Measurements from ENCODE around the gene TIMM29.
"Not testable (repeated sequence)": the region's sequence is repeated elsewhere in the genome, so short reads cannot be mapped to it uniquely, and the experiment has no call there.

Gene TIMM29

GRCh38 chr19:10936661-10937084 is 8.1 kb downstream of the TIMM29 start:
- DNase-seq (ENCODE audit: low read depth in 2 of 3, low spot score in 1 of 3), result peak in 2 of 3 donors; percentile 21 to 59

DNA sequence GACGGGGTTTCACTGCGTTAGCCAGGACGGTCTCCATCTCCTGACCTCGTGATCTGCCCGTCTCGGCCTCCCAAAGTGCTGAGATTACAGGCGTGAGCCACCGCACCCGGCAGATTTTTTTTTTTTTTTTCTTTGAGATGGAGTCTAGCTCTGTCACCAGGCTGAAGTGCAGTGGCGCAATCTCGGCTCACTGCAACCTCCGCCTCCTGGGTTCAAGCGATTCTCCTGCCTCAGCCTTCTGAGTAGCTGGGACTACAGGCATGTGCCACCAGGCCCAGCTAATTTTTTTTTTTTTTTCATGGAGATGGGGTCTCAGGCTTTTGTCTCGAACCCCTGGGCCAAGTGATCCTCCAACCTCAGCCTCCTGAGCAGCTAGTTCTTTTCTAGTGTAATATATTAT is 13.0 kb downstream of the TIMM29 start:
- not testable (repeated sequence) for DNase-seq (ENCODE audit: low read depth in 2 of 3, low spot score in 1 of 3)

DNA sequence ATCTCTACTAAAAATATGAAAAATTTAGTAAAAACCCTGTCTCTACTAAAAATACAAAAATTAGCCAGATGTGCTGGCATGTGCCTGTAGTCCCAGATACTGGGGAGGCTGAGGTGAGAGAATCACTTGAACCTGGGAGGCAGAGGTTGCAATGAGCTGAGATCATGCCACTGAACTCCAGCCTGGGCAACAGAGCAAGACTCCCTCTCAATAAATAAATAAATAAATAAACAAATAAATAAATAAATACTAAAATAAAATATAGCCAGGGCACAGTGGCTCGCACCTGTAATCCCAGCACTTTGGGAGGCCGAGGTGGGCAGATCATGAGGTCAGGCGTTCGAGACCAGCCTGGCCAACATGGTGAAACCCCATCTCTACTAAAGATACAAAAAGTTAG is 14.8 kb downstream of the TIMM29 start:
- not testable (repeated sequence) for DNase-seq (ENCODE audit: low read depth in 2 of 3, low spot score in 1 of 3)

DNA sequence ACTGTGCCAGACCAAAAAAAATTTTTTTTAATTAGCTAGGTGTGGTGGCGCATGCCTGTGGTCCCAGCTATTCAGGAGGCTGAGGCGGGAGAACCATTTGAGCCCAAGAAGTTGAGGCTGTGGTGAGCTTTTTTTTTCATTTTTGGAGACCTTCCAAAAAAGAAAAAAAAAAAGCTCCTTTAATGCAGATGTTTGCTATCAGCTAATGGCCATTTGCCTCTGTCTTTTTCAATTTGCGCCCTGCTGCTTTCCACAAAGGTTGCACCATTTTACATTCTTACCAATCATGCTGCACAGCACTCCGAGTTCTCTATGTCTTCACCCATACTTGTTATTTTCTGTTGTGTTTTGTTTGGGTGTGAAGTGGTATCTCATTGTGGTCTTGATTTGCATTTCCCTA is 16.7 kb downstream of the TIMM29 start:
- DNase-seq (ENCODE audit: low read depth in 2 of 3, low spot score in 1 of 3), result no peak

- no peak for DNase-seq (ENCODE audit: low read depth in 2 of 3, low spot score in 1 of 3)
Measured at GRCh38 chr19:10946958-10947657, 18.5 kb downstream of the TIMM29 start.

DNA sequence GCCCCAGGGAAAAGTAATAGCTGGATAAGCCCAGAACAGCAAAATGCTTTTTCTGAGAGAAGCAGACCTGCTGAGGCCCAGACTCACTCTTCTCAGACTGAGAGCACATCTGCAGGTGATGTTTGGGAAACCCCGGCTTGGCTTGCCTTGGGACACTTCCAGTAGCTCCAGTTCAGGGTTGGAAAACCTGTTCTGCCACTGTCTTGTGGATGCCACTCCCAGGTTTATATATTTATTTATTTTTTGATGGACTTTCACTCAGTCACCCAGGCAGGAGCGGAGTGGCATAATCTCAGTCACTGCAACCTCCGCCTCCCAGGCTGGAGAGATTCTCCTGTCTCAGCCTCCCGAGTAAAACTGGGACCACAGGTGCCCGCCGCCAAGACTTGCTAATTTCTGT is 24.2 kb downstream of the TIMM29 start:
- no peak for DNase-seq (ENCODE audit: low read depth in 2 of 3, low spot score in 1 of 3)

- DNase-seq (ENCODE audit: low read depth in 2 of 3, low spot score in 1 of 3), result not testable (repeated sequence)
Measured at GRCh38 chr19:10959277-10959968, 30.8 kb downstream of the TIMM29 start.

- peak; percentile 92 to 98 (median 97) for DNase-seq (ENCODE audit: low read depth in 2 of 3, low spot score in 1 of 3)
Measured at GRCh38 chr19:10960314-10961072, 31.9 kb downstream of the TIMM29 start, which contains the start of gene SMARCA4. TSS of gene SMARCA4 (plus strand) at chr19:10961030. CDS start at chr19:10984152, 23,122 bp downstream.

DNA sequence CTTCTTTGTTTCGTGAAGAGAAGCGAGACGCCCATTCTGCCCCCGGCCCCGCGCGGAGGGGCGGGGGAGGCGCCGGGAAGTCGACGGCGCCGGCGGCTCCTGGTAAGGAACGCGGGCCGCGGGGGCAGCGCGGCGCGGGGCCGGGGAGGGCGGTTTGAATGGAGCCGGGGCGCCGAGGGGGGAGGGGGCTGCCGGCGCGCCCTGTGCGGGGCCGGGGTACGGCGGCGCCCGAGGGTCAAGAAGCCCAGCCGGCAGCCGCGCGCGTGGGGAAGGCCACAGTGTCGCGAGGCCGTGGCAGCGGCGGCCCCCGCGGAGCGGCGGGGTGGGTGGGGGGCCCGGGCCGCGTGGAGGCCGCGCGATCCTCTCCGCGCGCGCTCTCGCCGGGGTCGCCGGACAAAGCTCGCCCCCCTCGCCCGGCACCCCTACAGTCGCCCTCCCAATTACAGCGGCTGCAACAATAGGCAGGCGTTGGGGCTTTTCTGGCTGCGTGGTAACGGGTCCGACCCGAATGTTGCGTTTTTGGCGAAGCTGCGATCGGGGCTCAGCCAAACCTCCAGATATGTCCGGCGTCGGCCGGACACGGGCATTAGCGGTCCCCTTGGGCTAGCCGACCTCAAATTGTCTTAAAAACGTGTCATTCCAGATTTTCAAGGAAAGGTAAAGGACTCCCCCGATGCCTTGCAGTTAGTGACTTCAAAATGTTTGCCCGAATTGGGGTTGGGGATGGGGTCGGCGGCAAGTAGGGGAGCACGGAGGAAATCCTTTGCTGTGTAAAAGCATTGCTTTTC is 32.7 kb downstream of the TIMM29 start:
- DNase-seq (ENCODE audit: low read depth in 2 of 3, low spot score in 1 of 3), result no peak

DNA sequence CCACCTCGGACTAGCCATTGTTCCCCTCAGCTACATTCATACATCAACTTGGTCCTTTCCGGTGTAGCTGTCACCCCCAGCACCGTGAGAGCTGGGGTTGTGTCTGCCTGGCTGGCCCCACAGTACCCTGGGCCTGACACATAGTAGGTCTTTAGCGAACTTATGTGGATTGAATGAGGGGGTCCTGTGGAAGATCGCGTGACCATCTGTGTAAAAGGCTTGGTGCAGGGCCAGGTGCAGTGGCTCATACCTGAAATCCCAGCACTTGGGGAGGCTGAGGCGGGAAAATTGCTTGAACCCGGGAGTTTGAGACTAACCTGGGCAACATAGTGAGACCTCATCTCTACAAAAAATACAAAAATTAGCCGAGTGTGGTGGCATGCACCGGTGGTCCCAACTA is 34.3 kb downstream of the TIMM29 start:
- DNase-seq (ENCODE audit: low read depth in 2 of 3, low spot score in 1 of 3), result no peak

DNA sequence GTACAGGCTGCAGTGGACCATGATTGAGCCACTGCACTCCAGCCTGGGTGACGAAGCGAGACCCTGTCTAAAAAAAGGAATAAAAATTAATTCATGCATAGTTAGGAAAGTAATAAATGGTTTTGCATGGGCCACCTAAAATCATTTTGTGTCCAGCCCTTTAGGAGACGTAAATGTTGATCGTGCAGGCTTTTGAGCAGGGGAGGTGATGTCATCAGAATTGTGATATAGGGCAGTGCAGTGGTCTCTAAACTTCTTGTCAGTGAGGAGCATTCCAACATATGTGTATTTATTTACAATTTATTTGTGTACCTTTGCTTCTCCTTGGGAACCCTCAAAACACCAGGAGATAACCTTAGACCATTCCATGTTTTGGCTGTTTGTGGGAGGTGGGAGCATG is 35.3 kb downstream of the TIMM29 start:
- no peak for DNase-seq (ENCODE audit: low read depth in 2 of 3, low spot score in 1 of 3)

DNA sequence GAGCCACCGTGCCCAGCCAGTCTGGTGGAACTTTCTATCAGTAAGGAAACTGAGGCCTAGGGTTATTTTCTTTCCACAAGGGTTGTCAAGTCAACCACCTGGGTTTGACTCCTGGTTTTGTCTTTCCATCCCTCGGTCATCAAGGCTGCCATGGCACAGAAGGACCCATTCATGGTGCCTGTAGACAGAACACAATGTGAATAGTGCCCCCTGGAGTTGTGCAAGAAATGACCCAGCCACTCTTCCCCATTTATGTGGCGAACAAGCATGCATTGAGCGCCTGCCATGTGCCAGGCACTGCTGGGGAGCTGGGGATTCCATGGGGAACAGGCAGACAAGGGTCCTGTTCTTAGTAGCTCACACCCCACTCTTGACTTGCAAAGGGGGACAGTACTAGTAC is 36.3 kb downstream of the TIMM29 start:
- DNase-seq (ENCODE audit: low read depth in 2 of 3, low spot score in 1 of 3), result no peak

DNA sequence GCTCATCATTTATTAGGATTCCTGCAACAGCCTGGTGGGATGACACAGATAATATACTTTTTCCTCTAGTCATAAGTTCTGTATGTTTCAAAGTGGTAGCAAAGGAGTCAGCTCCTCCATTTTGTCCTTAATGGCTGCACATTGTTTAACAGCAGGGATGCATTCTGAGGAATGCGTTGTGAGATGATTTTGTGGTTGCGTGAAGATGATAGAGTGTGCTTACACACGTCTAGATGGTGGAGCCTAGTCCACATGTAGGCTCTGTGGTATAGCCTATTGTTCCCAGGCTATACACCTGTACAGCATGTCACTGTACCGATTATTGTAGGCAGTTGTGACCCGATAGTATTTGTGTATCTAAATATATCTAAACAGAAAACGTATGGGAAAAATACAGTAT is 36.8 kb downstream of the TIMM29 start:
- DNase-seq (ENCODE audit: low read depth in 2 of 3, low spot score in 1 of 3), result no peak

DNA sequence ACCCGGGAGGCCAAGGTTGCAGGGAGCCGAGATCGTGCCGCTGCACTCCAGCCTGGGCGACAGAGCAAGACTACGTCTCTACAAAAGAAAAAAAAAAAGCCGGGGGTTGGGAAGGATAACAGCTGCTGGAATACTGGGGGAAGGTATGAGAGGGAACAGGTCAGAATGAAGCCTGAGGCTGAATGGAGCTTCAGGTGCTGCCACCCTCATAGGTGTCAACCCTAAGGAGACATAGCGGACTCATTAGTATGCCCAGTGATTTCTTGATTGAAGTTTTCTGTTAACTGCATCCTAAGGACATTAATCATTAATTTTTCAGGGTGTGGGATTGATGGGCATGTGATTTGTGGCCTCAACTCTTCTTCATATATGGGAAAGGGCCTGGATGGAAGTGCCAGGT is 38.2 kb downstream of the TIMM29 start:
- no peak for DNase-seq (ENCODE audit: low read depth in 2 of 3, low spot score in 1 of 3)

DNA sequence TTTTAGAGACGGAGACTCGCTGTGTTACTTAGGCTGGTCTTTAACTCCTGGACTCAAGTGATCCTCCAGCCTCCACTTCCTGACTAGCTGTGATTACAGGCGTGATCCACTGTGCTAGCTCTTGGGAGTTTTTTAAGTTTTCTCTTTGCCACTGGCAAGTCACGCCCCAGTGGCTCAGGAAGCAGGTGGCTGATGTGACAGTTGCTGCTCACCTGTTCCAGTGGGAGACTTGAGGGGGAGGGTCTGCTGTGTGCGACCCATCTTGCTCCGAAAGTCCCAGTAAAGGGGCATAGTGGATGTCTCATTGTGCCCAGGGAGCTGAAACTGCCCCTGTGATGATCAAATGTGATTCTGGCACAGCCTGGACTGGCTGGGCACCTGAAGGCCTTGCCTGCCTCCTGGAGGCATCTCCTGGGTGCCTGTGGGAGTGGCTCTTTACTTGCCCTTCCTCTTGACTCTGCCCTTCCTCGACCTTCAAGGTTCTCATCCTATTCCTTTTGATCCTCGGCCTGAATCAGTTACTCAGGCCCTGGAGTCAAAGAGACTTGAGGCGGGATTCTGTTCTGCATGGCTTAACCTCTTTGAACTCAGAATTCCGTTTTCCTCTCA is 40.0 kb downstream of the TIMM29 start:
- no peak for DNase-seq (ENCODE audit: low read depth in 2 of 3, low spot score in 1 of 3)

DNA sequence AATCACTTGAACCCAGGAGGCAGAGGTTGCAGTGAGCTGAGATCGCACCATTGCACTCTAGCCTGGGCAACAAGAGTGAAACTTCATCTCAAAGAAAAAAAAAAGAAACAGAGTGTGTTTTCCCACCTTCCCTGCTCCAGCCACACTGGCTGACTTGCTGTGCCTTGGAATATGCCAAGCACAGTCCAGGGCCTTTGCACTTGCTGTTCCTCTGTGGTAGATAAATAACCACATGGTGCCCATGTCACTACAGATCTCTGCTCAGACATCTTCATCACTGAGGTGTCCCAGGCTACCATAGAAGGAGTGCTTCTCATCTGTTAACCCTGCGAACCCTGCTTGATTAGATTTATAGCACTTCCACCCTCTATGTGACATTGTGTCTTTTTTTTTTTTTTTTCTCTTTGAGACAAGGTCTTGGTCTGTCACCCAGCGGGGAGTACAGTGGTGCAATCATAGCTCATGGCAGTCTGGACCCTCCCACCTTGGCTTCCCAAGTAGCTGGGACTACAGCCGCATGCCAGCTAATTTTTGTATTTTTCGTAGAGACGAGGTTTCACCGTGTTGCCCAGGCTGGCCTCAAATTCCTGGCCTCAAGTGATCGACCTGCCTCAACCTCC is 42.6 kb downstream of the TIMM29 start:
- DNase-seq (ENCODE audit: low read depth in 2 of 3, low spot score in 1 of 3), result no peak

GRCh38 chr19:10975374-10976130 is 46.9 kb downstream of the TIMM29 start:
- no peak for DNase-seq (ENCODE audit: low read depth in 2 of 3, low spot score in 1 of 3)

DNA sequence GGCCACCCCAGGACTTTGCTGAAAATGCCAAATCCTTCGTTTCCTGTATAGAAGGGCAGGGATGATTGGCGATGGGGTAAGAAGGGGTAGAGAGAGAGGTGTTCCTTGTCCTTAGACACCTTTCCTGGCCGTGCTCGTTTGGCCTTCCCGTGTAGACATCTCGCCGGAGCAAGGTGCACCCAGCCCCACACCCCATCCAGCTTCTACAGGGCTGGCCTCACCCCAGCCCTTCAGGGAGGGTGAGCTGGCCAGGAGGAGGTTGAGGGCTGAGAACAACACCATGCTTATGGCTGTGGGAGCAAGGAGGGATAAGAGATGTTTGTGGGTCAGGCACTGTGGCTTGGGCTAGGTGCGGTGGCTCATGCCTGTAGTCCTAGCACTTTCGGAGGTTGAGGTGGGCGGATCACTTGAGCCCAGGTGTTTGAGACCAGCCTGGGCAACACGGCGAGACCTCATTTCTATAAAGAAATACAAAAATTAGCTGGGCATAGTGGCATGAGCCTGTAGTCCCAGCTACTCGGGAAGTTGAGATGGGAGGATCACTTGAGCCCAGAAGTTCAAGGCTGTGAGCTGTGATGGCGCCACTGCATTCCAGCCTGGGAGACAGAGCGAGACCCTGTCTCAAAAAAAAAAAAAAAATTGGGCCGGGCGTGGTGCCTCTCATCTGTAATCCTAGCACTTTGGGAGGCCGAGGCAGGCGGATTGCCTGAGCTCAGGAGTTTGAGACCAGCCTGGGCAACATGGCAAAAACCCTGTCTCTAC is 47.7 kb downstream of the TIMM29 start:
- DNase-seq (ENCODE audit: low read depth in 2 of 3, low spot score in 1 of 3), result no peak

DNA sequence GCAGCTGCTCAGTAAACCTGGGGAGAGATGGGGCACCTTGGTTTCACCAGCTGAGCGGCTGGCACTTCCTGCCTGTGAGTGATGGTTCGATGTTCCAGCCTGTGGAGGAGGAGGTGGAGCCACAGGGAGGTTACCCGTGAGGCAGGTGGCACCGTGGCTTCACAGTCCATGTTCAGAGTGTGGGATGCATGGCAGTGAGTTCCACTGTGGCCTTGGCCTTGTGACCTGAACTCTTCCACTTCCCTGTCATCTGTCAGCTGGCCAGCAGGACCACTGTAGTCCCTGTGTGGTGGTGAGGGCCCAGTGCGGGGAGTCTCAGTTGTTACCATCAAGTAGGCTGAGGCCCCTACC is 49.1 kb downstream of the TIMM29 start:
- no peak for DNase-seq (ENCODE audit: low read depth in 2 of 3, low spot score in 1 of 3)

Measured in stimulated activated CD4-positive, alpha-beta T cell treated with anti-CD3 and anti-CD28 coated beads, Interleukin-12 subunit alpha, Interleukin-12 subunit beta, amount 100 ng/mL, for 48 hours (primary cell).